ENCODE measurements around the gene CENPI. TPM values are rescaled to one million over a fixed set of nuclear protein-coding genes. Genes with fewer than 3 reads are reported as not detected.

CENPI gene
- total and polyA plus RNA-seq, 10 of the 15 experiments (the other 5 are each of a cell fraction or from before 2014, with no cell fraction given) = 6.9 to 25.8 (median 17.5) TPM

DNA sequence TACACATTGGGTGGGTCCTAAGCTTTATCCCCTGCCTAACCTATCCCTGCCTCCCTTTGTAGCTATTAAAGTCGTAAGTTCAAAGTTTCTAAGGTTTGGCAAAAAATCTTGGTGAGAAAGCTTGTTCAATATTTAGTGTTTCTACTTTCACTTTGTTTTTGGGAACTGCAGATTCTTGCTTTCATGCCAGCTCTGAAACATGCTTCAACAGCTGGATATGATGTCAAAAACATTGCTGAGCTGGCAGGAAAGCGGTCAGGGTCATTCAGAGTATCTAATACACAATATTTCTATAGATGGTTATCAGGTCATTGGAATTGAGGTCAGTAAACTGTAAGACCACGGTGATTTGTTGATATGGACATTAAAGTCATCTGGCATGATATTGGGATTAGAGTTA, 19.7 kb downstream of the CENPI start:
- ChIA-PET CTCF (no interaction called here), POLR2A (no interaction called here), SMC1A (ENCODE audit: uncharacterized antibody, unreplicated experiment) (no interaction called here), RAD21 (ENCODE audit: unreplicated experiment) (no interaction called here)
- in situ Hi-C loops (cut with MboI) = no loop called here
- no peaks in the 10 kb centered on the region for H3K9me3 ChIP-seq (replicated peaks; ENCODE audit: control insufficient read depth, insufficient read depth, low read length)
- no peaks in the 10 kb centered on the region for H3K27me3 ChIP-seq (replicated peaks in 1 of 2; ENCODE audit: control insufficient read depth in 2 of 2, insufficient read depth in 2 of 2, low read length in 1 of 2)
- no peak for DNase-seq (ENCODE audit: low read depth, low spot score)
- no peaks in the 10 kb centered on the region; a peak in 1 of 4 replicates for H3K36me3 ChIP-seq (ENCODE audit: control insufficient read depth in 2 of 2, insufficient read depth in 2 of 2, low read length in 1 of 2)
- no peak overlapping the region for H3K4me2 ChIP-seq (ENCODE audit: control insufficient read depth, insufficient read depth)
- H3K4me3 ChIP-seq = no peak overlapping the region
- H3K27ac ChIP-seq (ENCODE audit: control insufficient read depth, insufficient read depth) = no peak overlapping the region
- no peak for ATAC-seq
- H3K9ac ChIP-seq (ENCODE audit: control insufficient read depth, insufficient read depth, low read length) = no peak overlapping the region
- H4K20me1 ChIP-seq (ENCODE audit: control insufficient read depth, insufficient read depth) = no peaks in the 10 kb centered on the region
- intact Hi-C loops (cut with micrococcal nuclease; ENCODE audit: unreplicated experiment) = no loop called here
- FAIRE-seq = no peak
- no peaks in the 10 kb centered on the region for H3K4me1 ChIP-seq (ENCODE audit: control insufficient read depth, insufficient read depth, low read length)
- no peaks in the 10 kb centered on the region for H3K79me2 ChIP-seq (ENCODE audit: control insufficient read depth, insufficient read depth, low read length)
- no peak overlapping the region for H2AFZ ChIP-seq (ENCODE audit: control insufficient read depth, low read depth, low read length)
- 42% methylated on average over 3 of the region's 3 CpGs for WGBS (ENCODE audit: insufficient coverage, insufficient replicate concordance, low lambda C conversion rate, missing lambda C conversion rate)
- no TSS peak for BruUV-seq (replicated peaks)
- TF ChIP-seq ZNF217 (IDR thresholded peaks at IDR 0.05) (no peak), SUPT20H (IDR thresholded peaks at IDR 0.05; ENCODE audit: borderline replicate concordance, control insufficient read depth, low read depth, low read length) (no peak), ZNF207 (IDR thresholded peaks at IDR 0.05; ENCODE audit: borderline replicate concordance) (no peak), PAX5 (IDR thresholded peaks at IDR 0.05; ENCODE audit: borderline replicate concordance, low read depth, low read length) (no peak), FOXK2 (IDR thresholded peaks at IDR 0.05) (no peak), ETV6 (conservative IDR thresholded peaks at IDR 0.05 in 1 of 2, IDR thresholded peaks at IDR 0.05 in 1 of 2; ENCODE audit: borderline replicate concordance in 1 of 2, low read depth in 1 of 2) (no peak), TCF3 (IDR thresholded peaks at IDR 0.05; ENCODE audit: borderline replicate concordance, insufficient read depth, low read depth, low read length) (no peak), ATF7 (IDR thresholded peaks at IDR 0.05; ENCODE audit: low read depth) (no peak), PAX8 (IDR thresholded peaks at IDR 0.05) (no peak), PML (IDR thresholded peaks at IDR 0.05; ENCODE audit: low read length) (no peak), BHLHE40 (IDR thresholded peaks at IDR 0.05; ENCODE audit: borderline replicate concordance in 1 of 2, low read depth in 2 of 2, low read length in 1 of 2) (no peak)
- TF ChIP-seq, protein P1, sequence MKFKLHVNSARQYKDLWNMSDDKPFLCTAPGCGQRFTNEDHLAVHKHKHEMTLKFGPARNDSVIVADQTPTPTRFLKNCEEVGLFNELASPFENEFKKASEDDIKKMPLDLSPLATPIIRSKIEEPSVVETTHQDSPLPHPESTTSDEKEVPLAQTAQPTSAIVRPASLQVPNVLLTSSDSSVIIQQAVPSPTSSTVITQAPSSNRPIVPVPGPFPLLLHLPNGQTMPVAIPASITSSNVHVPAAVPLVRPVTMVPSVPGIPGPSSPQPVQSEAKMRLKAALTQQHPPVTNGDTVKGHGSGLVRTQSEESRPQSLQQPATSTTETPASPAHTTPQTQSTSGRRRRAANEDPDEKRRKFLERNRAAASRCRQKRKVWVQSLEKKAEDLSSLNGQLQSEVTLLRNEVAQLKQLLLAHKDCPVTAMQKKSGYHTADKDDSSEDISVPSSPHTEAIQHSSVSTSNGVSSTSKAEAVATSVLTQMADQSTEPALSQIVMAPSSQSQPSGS (IDR thresholded peaks at IDR 0.05; ENCODE audit: low read length) = no peak
- TF ChIP-seq, protein P2, sequence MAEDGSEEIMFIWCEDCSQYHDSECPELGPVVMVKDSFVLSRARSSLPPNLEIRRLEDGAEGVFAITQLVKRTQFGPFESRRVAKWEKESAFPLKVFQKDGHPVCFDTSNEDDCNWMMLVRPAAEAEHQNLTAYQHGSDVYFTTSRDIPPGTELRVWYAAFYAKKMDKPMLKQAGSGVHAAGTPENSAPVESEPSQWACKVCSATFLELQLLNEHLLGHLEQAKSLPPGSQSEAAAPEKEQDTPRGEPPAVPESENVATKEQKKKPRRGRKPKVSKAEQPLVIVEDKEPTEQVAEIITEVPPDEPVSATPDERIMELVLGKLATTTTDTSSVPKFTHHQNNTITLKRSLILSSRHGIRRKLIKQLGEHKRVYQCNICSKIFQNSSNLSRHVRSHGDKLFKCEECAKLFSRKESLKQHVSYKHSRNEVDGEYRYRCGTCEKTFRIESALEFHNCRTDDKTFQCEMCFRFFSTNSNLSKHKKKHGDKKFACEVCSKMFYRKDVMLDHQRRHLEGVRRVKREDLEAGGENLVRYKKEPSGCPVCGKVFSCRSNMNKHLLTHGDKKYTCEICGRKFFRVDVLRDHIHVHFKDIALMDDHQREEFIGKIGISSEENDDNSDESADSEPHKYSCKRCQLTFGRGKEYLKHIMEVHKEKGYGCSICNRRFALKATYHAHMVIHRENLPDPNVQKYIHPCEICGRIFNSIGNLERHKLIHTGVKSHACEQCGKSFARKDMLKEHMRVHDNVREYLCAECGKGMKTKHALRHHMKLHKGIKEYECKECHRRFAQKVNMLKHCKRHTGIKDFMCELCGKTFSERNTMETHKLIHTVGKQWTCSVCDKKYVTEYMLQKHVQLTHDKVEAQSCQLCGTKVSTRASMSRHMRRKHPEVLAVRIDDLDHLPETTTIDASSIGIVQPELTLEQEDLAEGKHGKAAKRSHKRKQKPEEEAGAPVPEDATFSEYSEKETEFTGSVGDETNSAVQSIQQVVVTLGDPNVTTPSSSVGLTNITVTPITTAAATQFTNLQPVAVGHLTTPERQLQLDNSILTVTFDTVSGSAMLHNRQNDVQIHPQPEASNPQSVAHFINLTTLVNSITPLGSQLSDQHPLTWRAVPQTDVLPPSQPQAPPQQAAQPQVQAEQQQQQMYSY (CRISPR knock-in tag; IDR thresholded peaks at IDR 0.05) = no peak
- TF ChIP-seq, protein P3, sequence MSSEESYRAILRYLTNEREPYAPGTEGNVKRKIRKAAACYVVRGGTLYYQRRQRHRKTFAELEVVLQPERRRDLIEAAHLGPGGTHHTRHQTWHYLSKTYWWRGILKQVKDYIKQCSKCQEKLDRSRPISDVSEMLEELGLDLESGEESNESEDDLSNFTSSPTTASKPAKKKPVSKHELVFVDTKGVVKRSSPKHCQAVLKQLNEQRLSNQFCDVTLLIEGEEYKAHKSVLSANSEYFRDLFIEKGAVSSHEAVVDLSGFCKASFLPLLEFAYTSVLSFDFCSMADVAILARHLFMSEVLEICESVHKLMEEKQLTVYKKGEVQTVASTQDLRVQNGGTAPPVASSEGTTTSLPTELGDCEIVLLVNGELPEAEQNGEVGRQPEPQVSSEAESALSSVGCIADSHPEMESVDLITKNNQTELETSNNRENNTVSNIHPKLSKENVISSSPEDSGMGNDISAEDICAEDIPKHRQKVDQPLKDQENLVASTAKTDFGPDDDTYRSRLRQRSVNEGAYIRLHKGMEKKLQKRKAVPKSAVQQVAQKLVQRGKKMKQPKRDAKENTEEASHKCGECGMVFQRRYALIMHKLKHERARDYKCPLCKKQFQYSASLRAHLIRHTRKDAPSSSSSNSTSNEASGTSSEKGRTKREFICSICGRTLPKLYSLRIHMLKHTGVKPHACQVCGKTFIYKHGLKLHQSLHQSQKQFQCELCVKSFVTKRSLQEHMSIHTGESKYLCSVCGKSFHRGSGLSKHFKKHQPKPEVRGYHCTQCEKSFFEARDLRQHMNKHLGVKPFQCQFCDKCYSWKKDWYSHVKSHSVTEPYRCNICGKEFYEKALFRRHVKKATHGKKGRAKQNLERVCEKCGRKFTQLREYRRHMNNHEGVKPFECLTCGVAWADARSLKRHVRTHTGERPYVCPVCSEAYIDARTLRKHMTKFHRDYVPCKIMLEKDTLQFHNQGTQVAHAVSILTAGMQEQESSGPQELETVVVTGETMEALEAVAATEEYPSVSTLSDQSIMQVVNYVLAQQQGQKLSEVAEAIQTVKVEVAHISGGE (CRISPR knock-in tag; IDR thresholded peaks at IDR 0.05) = no peak
- TF ChIP-seq, protein P4, sequence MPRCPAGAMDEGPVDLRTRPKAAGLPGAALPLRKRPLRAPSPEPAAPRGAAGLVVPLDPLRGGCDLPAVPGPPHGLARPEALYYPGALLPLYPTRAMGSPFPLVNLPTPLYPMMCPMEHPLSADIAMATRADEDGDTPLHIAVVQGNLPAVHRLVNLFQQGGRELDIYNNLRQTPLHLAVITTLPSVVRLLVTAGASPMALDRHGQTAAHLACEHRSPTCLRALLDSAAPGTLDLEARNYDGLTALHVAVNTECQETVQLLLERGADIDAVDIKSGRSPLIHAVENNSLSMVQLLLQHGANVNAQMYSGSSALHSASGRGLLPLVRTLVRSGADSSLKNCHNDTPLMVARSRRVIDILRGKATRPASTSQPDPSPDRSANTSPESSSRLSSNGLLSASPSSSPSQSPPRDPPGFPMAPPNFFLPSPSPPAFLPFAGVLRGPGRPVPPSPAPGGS (IDR thresholded peaks at IDR 0.05; ENCODE audit: borderline replicate concordance, insufficient read depth, low read depth, low read length, poor library complexity, severe bottlenecking) = no peak

All from GM12878 (cell line).